KMS-11 (cell line): ENCODE data around the gene SLC6A6.

Experiments
- H2AFZ ChIP-seq: fragments of 200-600 bp; sonication (generic); 2 replicates; pipeline ENCODE4 v1.6.1; 2016; ENCODE audit warnings: antibody characterized with exemption, mixed run types, low read depth
- H3K27ac ChIP-seq: fragments of 200-600 bp; sonication (generic); 2 replicates; pipeline ENCODE4 v1.6.1; 2016; ENCODE audit warnings: mild to moderate bottlenecking, mixed run types
- H3K27me3 ChIP-seq: fragments of 200-600 bp; sonication (generic); 2 replicates; pipeline ENCODE4 v1.6.1; 2017; ENCODE audit warnings: mild to moderate bottlenecking, low read depth, mixed run types, moderate library complexity; ENCODE audit not compliant: insufficient read depth
- H3K36me3 ChIP-seq: fragments of 200-600 bp; sonication (generic); 2 replicates; pipeline ENCODE4 v1.6.1; 2017; ENCODE audit warnings: mild to moderate bottlenecking, mixed run types; ENCODE audit not compliant: insufficient read depth
- H3K4me1 ChIP-seq: fragments of 200-600 bp; sonication (generic); 2 replicates; pipeline ENCODE4 v1.6.1; 2016; ENCODE audit warnings: mild to moderate bottlenecking, low read depth, mixed run types; ENCODE audit not compliant: poor library complexity, severe bottlenecking
- H3K4me2 ChIP-seq: fragments of 200-600 bp; sonication (generic); 2 replicates; pipeline ENCODE4 v1.7.0; 2016; ENCODE audit warnings: mild to moderate bottlenecking, mixed run types
- H3K4me3 ChIP-seq: fragments of 200-600 bp; sonication (generic); IDR thresholded peaks from 2 replicates; pipeline ENCODE4 v1.6.1; 2017; ENCODE audit warnings: low read depth, low read length, mixed read lengths; ENCODE audit not compliant: insufficient read depth
- H3K79me2 ChIP-seq: fragments of 200-600 bp; sonication (generic); 2 replicates; pipeline ENCODE4 v1.6.1; 2016; ENCODE audit warnings: low read depth, mixed run types; ENCODE audit not compliant: insufficient read depth
- H3K9ac ChIP-seq: fragments of 200-600 bp; sonication (generic); 2 replicates; pipeline ENCODE4 v1.6.1; 2016; ENCODE audit warnings: mild to moderate bottlenecking, mixed run types
- H4K20me1 ChIP-seq: fragments of 200-600 bp; sonication (generic); 2 replicates; pipeline ENCODE4 v1.6.1; 2016; ENCODE audit warnings: mild to moderate bottlenecking, mixed run types; ENCODE audit not compliant: insufficient read depth
- CTCF ChIP-seq: fragments of 200-600 bp; sonication (generic); conservative IDR thresholded peaks from 2 replicates; pipeline ENCODE4 v1.6.1; 2017; ENCODE audit warnings: low read depth, mild to moderate bottlenecking, antibody characterized with exemption, low read length, moderate library complexity, mixed read lengths

SLC6A6 gene

GRCh38 chr3:14403619-14404155, 1.3 kb downstream of the SLC6A6 start:
- no peak for TF ChIP-seq CTCF
- Histone ChIP-seq H3K79me2 (peaks cover 36% of the 10 kb centered on the region), H3K4me1 (no peaks in the 10 kb centered on the region), H3K4me3 (peak overlapping the region; percentile 59), H3K4me2 (peak overlapping the region; percentile 73; the same call in 1 of the 2 replicates), H3K27ac (peak overlapping the region; percentile 90; the same call in 1 of the 2 replicates), H3K27me3 (no peaks in the 10 kb centered on the region), H4K20me1 (no peaks in the 10 kb centered on the region), H3K9ac (peak overlapping the region; percentile 81), H2AFZ (no peak overlapping the region), H3K36me3 (no peaks in the 10 kb centered on the region)

- TF ChIP-seq CTCF, result no peak
- peaks cover 36% of the 10 kb centered on the region for H3K79me2 ChIP-seq
- H3K9ac ChIP-seq, result peak overlapping the region; percentile 81; the same call in 1 of the 2 replicates
- H3K4me1 ChIP-seq, result no peaks in the 10 kb centered on the region
- no peak overlapping the region for H3K4me3 ChIP-seq
- no peak overlapping the region for H2AFZ ChIP-seq
- no peaks in the 10 kb centered on the region for H4K20me1 ChIP-seq
- H3K27me3 ChIP-seq, result no peaks in the 10 kb centered on the region
- H3K36me3 ChIP-seq, result no peaks in the 10 kb centered on the region
- H3K27ac ChIP-seq, result no peak overlapping the region
- peak overlapping the region; percentile 73; the same call in 1 of the 2 replicates for H3K4me2 ChIP-seq
Measured at GRCh38 chr3:14404186-14404585, 1.8 kb downstream of the SLC6A6 start.

- Histone ChIP-seq H3K27me3 (no peaks in the 10 kb centered on the region), H3K4me2 (peak overlapping the region; percentile 73; the same call in 1 of the 2 replicates), H3K4me3 (no peak overlapping the region), H3K4me1 (no peaks in the 10 kb centered on the region), H3K9ac (no peak overlapping the region), H2AFZ (no peak overlapping the region), H3K79me2 (peaks cover 36% of the 10 kb centered on the region), H3K27ac (no peak overlapping the region), H3K36me3 (no peaks in the 10 kb centered on the region), H4K20me1 (no peaks in the 10 kb centered on the region)
- no peak for TF ChIP-seq CTCF
Measured at GRCh38 chr3:14404631-14405359, 2.4 kb downstream of the SLC6A6 start.

- Histone ChIP-seq H3K9ac (no peak overlapping the region), H4K20me1 (no peaks in the 10 kb centered on the region), H3K36me3 (no peaks in the 10 kb centered on the region), H2AFZ (no peak overlapping the region), H3K4me1 (no peaks in the 10 kb centered on the region), H3K4me2 (no peak overlapping the region), H3K27me3 (no peaks in the 10 kb centered on the region), H3K27ac (no peak overlapping the region), H3K79me2 (peaks cover 36% of the 10 kb centered on the region), H3K4me3 (no peak overlapping the region)
- no peak for TF ChIP-seq CTCF
Measured at GRCh38 chr3:14405360-14406238, 3.2 kb downstream of the SLC6A6 start.
